Spleen (tissue), 7 donors: ENCODE data around the gene DNM2.
A peak's percentile ranks its signal among the peaks of the same experiment; 100 is the strongest.

ENCODE experiments used
- POLR2A ChIP-seq, 3 donors: fragments of 450-650 bp; IDR thresholded peaks; one replicate each; pipeline ENCODE4 v1.5.1; 2017; ENCODE audit warnings: antibody characterized with exemption in 3 of 3, mild to moderate bottlenecking in 1 of 3
- TF ChIP-seq, protein P1 (sequence below), 11 experiments: fragments of 200-600 bp in 7 of 11; fragments of 450-650 bp in 4 of 11; sonication (generic) in 4 of 11; IDR thresholded peaks in 8 of 11; conservative IDR thresholded peaks in 3 of 11; 1 replicate in 7 of 11; 2 replicates in 4 of 11; pipeline versions ENCODE4 v1.4.0 to v1.8.0; 2016 to 2021; ENCODE audit warnings: antibody characterized with exemption in 11 of 11, inconsistent platforms in 4 of 11, mild to moderate bottlenecking in 1 of 11
- donor health status: DM: no; HTN: no; CAD: no; lungs with moderate emphysema.
- donor health status: DM: no; HTN: no; CAD: no.
- donor health status: DM: no; HTN: no; CAD: no.

DNA sequence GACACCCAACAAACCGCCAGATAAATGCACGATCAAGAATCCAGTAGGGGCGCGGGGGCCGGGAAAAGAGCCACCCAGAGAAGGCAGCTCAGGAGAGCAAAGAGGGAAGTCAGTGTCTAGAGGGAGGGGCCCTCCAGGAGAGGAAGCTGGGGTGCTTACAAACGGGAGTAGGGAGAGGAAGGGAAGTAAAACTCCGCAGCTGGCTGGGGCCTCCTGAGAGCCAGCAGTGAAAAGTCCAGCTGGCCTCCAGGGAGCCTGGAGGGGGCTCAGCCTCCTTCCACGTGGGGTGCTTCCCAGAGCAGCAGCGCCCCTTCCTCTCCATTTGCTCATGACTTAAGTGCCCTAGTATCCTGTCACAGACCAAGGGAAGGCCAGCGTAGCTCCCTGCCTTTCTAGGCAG is 66.4 kb downstream of the DNM2 start:
- no peak for TF ChIP-seq POLR2A (IDR thresholded peaks at IDR 0.05)
- TF ChIP-seq, protein P1, sequence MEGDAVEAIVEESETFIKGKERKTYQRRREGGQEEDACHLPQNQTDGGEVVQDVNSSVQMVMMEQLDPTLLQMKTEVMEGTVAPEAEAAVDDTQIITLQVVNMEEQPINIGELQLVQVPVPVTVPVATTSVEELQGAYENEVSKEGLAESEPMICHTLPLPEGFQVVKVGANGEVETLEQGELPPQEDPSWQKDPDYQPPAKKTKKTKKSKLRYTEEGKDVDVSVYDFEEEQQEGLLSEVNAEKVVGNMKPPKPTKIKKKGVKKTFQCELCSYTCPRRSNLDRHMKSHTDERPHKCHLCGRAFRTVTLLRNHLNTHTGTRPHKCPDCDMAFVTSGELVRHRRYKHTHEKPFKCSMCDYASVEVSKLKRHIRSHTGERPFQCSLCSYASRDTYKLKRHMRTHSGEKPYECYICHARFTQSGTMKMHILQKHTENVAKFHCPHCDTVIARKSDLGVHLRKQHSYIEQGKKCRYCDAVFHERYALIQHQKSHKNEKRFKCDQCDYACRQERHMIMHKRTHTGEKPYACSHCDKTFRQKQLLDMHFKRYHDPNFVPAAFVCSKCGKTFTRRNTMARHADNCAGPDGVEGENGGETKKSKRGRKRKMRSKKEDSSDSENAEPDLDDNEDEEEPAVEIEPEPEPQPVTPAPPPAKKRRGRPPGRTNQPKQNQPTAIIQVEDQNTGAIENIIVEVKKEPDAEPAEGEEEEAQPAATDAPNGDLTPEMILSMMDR (IDR thresholded peaks at IDR 0.05 in 8 of 11, conservative IDR thresholded peaks at IDR 0.05 in 3 of 11) = peak in 1 of 11 experiments; percentile 6
